Measurements from ENCODE around the gene CALR3.

DNA sequence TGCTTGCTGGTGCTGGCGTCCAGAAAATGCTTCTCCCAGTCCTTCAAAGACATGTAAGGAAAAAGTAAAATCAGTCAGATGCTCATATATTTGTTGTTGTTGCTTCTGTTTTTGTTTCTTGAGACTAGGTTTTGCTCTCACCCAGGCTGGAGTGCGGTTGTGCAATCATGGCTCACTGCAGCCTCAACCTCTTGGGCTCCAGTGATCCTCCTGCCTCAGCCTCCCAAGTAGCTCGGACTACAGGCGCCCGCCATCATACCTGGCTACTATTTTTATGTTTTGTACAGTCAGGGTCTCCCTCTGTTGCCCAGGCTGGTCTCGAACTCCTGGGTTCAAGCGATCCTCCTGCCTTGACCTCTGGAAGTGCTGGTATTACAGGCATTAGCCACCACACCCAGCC lies 13.2 kb downstream of the CALR3 start:
- TF ChIP-seq, protein P1, sequence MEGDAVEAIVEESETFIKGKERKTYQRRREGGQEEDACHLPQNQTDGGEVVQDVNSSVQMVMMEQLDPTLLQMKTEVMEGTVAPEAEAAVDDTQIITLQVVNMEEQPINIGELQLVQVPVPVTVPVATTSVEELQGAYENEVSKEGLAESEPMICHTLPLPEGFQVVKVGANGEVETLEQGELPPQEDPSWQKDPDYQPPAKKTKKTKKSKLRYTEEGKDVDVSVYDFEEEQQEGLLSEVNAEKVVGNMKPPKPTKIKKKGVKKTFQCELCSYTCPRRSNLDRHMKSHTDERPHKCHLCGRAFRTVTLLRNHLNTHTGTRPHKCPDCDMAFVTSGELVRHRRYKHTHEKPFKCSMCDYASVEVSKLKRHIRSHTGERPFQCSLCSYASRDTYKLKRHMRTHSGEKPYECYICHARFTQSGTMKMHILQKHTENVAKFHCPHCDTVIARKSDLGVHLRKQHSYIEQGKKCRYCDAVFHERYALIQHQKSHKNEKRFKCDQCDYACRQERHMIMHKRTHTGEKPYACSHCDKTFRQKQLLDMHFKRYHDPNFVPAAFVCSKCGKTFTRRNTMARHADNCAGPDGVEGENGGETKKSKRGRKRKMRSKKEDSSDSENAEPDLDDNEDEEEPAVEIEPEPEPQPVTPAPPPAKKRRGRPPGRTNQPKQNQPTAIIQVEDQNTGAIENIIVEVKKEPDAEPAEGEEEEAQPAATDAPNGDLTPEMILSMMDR (IDR thresholded peaks at IDR 0.05; ENCODE audit: poor library complexity): no peak
- TF ChIP-seq EZH2 (IDR thresholded peaks at IDR 0.05; ENCODE audit: borderline replicate concordance) (no peak), EZH2phosphoT487 (IDR thresholded peaks at IDR 0.05; ENCODE audit: low read depth, severe bottlenecking, unreplicated experiment) (no peak)
